Measurements from ENCODE around the gene GEN1. TPM values are rescaled to one million over a fixed set of nuclear protein-coding genes. Genes with fewer than 3 reads are reported as not detected.

Gene GEN1
- total and polyA plus RNA-seq, 2 donors from 2014 or later, result 1.4 to 6.2 TPM

DNA sequence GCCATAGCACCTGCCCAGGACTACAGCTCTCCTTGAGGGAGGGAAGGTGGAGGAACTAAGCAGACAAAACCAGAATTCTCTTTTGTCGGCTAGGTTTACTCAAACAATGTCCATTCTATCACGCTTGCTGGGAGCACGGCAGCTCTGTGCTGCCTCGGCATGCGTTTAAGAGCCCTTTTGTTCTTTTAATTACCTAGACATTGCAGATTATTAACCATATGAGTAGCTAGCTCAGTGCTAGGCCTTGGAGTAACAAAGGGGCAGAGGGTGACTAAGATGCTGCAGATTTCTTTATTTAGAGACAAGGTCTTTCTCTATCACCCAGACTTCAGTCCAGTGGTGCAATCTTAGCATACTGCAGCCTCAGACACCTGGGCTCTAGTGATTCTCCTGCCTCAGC is 73.4 kb downstream of the GEN1 start:
- Histone ChIP-seq H3K9ac (ENCODE audit: low read length in 3 of 3) (no peak overlapping the region), H3K4me1 (ENCODE audit: control insufficient read depth in 2 of 3, insufficient read depth in 2 of 3, low read depth in 1 of 3, low read length in 3 of 3) (peaks cover 0 to 3% (median 3%) of the 10 kb centered on the region in 3 donors), H3K36me3 (ENCODE audit: control insufficient read depth in 2 of 3, insufficient read depth in 3 of 3, low read length in 3 of 3) (no peaks in the 10 kb centered on the region), H3K27ac (ENCODE audit: low read depth in 2 of 2, low read length in 2 of 2) (no peak overlapping the region), H3K27me3 (ENCODE audit: control insufficient read depth, insufficient read depth, low read length) (no peaks in the 10 kb centered on the region), H3K4me3 (ENCODE audit: low read length in 3 of 3) (no peak overlapping the region), H3K9me3 (ENCODE audit: control insufficient read depth in 2 of 3, insufficient read depth in 1 of 3, low read length in 3 of 3) (no peaks in the 10 kb centered on the region)
- DNase-seq, result peak in 3 of 5 donors; percentile 21 to 50 (median 48)
- intact Hi-C loops (cut with DNase I), result loop anchor here (10.0 kb wide), 1 partner anchor 103 kb away; no protein-coding TSS in a partner anchor
- FAIRE-seq, result no peak
- TF ChIP-seq, protein P1, sequence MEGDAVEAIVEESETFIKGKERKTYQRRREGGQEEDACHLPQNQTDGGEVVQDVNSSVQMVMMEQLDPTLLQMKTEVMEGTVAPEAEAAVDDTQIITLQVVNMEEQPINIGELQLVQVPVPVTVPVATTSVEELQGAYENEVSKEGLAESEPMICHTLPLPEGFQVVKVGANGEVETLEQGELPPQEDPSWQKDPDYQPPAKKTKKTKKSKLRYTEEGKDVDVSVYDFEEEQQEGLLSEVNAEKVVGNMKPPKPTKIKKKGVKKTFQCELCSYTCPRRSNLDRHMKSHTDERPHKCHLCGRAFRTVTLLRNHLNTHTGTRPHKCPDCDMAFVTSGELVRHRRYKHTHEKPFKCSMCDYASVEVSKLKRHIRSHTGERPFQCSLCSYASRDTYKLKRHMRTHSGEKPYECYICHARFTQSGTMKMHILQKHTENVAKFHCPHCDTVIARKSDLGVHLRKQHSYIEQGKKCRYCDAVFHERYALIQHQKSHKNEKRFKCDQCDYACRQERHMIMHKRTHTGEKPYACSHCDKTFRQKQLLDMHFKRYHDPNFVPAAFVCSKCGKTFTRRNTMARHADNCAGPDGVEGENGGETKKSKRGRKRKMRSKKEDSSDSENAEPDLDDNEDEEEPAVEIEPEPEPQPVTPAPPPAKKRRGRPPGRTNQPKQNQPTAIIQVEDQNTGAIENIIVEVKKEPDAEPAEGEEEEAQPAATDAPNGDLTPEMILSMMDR (IDR thresholded peaks at IDR 0.05; ENCODE audit: borderline replicate concordance, extremely low read depth, insufficient read depth), result no peak

DNA sequence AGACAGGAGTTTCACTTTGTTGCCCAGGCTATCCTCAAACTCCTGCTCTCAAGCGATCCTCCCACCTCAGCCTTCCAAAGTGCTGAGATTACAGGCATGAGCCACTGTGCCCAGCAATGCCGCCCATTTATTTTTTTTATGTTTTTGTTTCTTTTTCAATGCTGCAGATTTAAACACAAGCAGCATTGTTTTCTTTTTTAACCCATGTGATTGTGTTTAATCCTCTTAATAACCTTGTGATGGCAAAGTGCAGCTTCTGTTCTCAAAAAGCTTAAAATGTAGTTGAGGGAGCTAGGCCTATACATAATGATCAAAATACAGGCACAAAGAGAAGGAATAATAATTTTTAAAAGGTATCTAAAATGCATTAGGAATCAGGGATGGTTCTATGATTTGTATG is 73.8 kb downstream of the GEN1 start:
- Histone ChIP-seq H3K36me3 (ENCODE audit: control insufficient read depth in 2 of 3, insufficient read depth in 3 of 3, low read length in 3 of 3) (no peaks in the 10 kb centered on the region), H3K27me3 (ENCODE audit: control insufficient read depth, insufficient read depth, low read length) (no peaks in the 10 kb centered on the region), H3K9me3 (ENCODE audit: control insufficient read depth in 2 of 3, insufficient read depth in 1 of 3, low read length in 3 of 3) (no peaks in the 10 kb centered on the region), H3K4me1 (ENCODE audit: control insufficient read depth in 2 of 3, insufficient read depth in 2 of 3, low read depth in 1 of 3, low read length in 3 of 3) (peaks cover 0 to 3% (median 0%) of the 10 kb centered on the region in 3 donors), H3K27ac (ENCODE audit: low read depth in 2 of 2, low read length in 2 of 2) (no peak overlapping the region), H3K4me3 (ENCODE audit: low read length in 3 of 3) (no peak overlapping the region), H3K9ac (ENCODE audit: low read length in 3 of 3) (no peak overlapping the region)
- DNase-seq (no peak), FAIRE-seq (no peak)
- TF ChIP-seq, protein P1 (IDR thresholded peaks at IDR 0.05; ENCODE audit: borderline replicate concordance, extremely low read depth, insufficient read depth), result no peak
- intact Hi-C loops (cut with DNase I), result loop anchor here (10.0 kb wide), 1 partner anchor 103 kb away; no protein-coding TSS in a partner anchor

DNA sequence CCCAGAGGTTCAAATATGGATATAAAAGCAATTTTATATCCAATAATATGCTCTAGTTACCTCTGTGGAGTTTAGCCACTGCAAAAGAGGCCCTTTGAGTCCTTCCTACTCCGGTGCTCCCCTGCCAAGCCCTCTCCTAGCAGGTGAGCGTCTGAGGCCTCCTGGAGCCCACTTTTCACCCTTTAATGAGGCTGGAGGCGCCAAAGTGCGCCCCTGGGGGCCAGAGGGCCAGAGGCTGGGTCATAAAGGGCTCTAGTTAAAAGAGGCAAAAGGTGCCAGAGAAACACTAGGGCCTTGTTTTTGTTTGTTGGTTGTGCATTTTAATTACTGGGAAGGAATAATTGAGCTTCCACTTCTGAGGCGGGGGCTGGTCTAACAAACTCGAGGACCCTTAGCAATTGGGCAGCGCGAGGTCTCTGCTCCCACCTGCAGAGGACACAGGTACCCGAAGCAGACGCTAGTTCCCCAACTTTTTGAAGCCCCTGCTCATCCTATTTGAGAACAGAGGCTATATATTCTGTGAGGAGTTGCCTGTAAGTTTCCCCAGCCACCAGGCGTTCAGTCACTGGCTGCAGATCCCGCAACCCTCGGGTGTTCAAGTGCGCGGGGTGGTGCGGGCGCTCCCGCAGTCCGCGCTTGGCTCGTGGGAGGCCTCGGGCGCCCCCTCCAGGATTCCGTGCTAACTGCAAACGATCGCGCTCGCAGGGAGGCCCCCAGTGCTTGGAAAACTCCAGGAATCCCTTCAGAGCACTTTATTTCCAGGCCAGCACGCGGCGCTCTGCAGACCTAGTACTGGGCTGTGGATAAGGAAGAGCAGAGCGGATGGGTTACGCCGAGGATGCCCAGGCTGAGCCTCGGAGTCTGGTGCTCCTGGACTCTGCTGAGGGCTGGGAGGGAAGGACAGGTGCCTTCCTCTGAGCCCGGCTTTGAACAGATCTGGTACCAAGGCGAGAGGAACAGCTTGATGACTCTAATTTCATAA is 76.4 kb downstream of the GEN1 start:
- TF ChIP-seq, protein P1 (IDR thresholded peaks at IDR 0.05; ENCODE audit: borderline replicate concordance, extremely low read depth, insufficient read depth), result peak; percentile 65
- intact Hi-C loops (cut with DNase I), result no loop called here
- no peaks in the 10 kb centered on the region for H3K9me3 ChIP-seq (ENCODE audit: control insufficient read depth in 2 of 3, insufficient read depth in 1 of 3, low read length in 3 of 3)
- no peaks in the 10 kb centered on the region for H3K36me3 ChIP-seq (ENCODE audit: control insufficient read depth in 2 of 3, insufficient read depth in 3 of 3, low read length in 3 of 3)
- FAIRE-seq (no peak), DNase-seq (peak; percentile 83 to 93 (median 91))
- H3K9ac ChIP-seq (ENCODE audit: low read length in 3 of 3), result no peak overlapping the region
- peaks cover 0 to 3% (median 0%) of the 10 kb centered on the region in 3 donors for H3K4me1 ChIP-seq (ENCODE audit: control insufficient read depth in 2 of 3, insufficient read depth in 2 of 3, low read depth in 1 of 3, low read length in 3 of 3)
- H3K27ac ChIP-seq (ENCODE audit: low read depth in 2 of 2, low read length in 2 of 2), result no peak overlapping the region
- H3K27me3 ChIP-seq (ENCODE audit: control insufficient read depth, insufficient read depth, low read length), result no peaks in the 10 kb centered on the region
- peak overlapping the region in 2 of 3 donors; percentile 26 to 43 for H3K4me3 ChIP-seq (ENCODE audit: low read length in 3 of 3)

Data from kidney (tissue), 14 donors.